ENCODE measurements around the gene ING2.

ING2 gene

GRCh38 chr4:183483997-183484396 lies 20.9 kb upstream of the ING2 start:
- no peak for DNase-seq (ENCODE audit: low read depth)
- H3K4me3 ChIP-seq (ENCODE audit: low read length), result no peak overlapping the region
- no peak for TF ChIP-seq CTCF (IDR thresholded peaks at IDR 0.05; ENCODE audit: insufficient read depth, low read depth, low read length, missing control alignments)

GRCh38 chr4:183485411-183486160 lies 19.3 kb upstream of the ING2 start:
- no peak overlapping the region for H3K4me3 ChIP-seq (ENCODE audit: low read length)
- no peak for TF ChIP-seq CTCF (IDR thresholded peaks at IDR 0.05; ENCODE audit: insufficient read depth, low read depth, low read length, missing control alignments)
- peak; percentile 76 for DNase-seq (ENCODE audit: low read depth)

GRCh38 chr4:183492791-183493222 lies 12.1 kb upstream of the ING2 start:
- DNase-seq (ENCODE audit: low read depth), result peak; percentile 95
- H3K4me3 ChIP-seq (ENCODE audit: low read length), result no peak overlapping the region
- TF ChIP-seq CTCF (IDR thresholded peaks at IDR 0.05; ENCODE audit: insufficient read depth, low read depth, low read length, missing control alignments), result no peak

- TF ChIP-seq CTCF (IDR thresholded peaks at IDR 0.05; ENCODE audit: insufficient read depth, low read depth, low read length, missing control alignments), result no peak
- peak; percentile 80 for DNase-seq (ENCODE audit: low read depth)
- no peak overlapping the region for H3K4me3 ChIP-seq (ENCODE audit: low read length)
Observed at GRCh38 chr4:183493246-183493645, 11.6 kb upstream of the ING2 start.

GRCh38 chr4:183495184-183495583 lies 9.7 kb upstream of the ING2 start:
- DNase-seq (ENCODE audit: low read depth), result no peak
- no peak overlapping the region for H3K4me3 ChIP-seq (ENCODE audit: low read length)
- no peak for TF ChIP-seq CTCF (IDR thresholded peaks at IDR 0.05; ENCODE audit: insufficient read depth, low read depth, low read length, missing control alignments)

- no peak for TF ChIP-seq CTCF (IDR thresholded peaks at IDR 0.05; ENCODE audit: insufficient read depth, low read depth, low read length, missing control alignments)
- DNase-seq (ENCODE audit: low read depth), result peak; percentile 60
Observed at GRCh38 chr4:183499389-183499788, 5.5 kb upstream of the ING2 start.

GRCh38 chr4:183499801-183500200 lies 5.1 kb upstream of the ING2 start:
- H3K4me3 ChIP-seq (ENCODE audit: low read length), result no peak overlapping the region
- TF ChIP-seq CTCF (IDR thresholded peaks at IDR 0.05; ENCODE audit: insufficient read depth, low read depth, low read length, missing control alignments), result no peak
- DNase-seq (ENCODE audit: low read depth), result no peak

More at GRCh38 chr4:183499389-183499788, 5.5 kb upstream of the ING2 start:
- H3K4me3 ChIP-seq (ENCODE audit: low read length), result no peak overlapping the region
